Trophoblast cell (in vitro differentiated cells and primary cell): ENCODE measurements around the gene PJA2.

ENCODE experiments used
- DNase-seq, 2 donors: peaks; one replicate each; pipeline ENCODE4 v3.0.0-alpha.2; 2016
- H2AFZ ChIP-seq: 2 replicates; pipeline ENCODE4 v1.6.1; 2013; ENCODE audit warnings: low read length, moderate library complexity, mild to moderate bottlenecking; ENCODE audit not compliant: insufficient read depth, poor library complexity
- H2AK5ac ChIP-seq: 2 replicates; pipeline ENCODE4 v1.6.1; 2013; ENCODE audit warnings: mild to moderate bottlenecking, low read length
- H2BK120ac ChIP-seq: 2 replicates; pipeline ENCODE4 v1.6.1; 2013; ENCODE audit warnings: low read length, mild to moderate bottlenecking, moderate library complexity; ENCODE audit not compliant: insufficient read depth, poor library complexity
- H2BK12ac ChIP-seq: 2 replicates; pipeline ENCODE4 v1.6.1; 2013; ENCODE audit warnings: mild to moderate bottlenecking, low read length, moderate library complexity
- H2BK5ac ChIP-seq: 2 replicates; pipeline ENCODE4 v1.6.1; 2013; ENCODE audit warnings: low read length, low read depth, moderate library complexity, mild to moderate bottlenecking; ENCODE audit not compliant: poor library complexity
- H3K14ac ChIP-seq: 2 replicates; pipeline ENCODE4 v1.6.1; 2013; ENCODE audit warnings: mild to moderate bottlenecking, low read length
- H3K18ac ChIP-seq: 2 replicates; pipeline ENCODE4 v1.6.1; 2013; ENCODE audit warnings: mild to moderate bottlenecking, low read length
- H3K23ac ChIP-seq: 2 replicates; pipeline ENCODE4 v1.6.1; 2013; ENCODE audit warnings: low read length
- H3K27ac ChIP-seq: 2 replicates; pipeline ENCODE4 v1.5.1; 2013; ENCODE audit warnings: low read depth, mild to moderate bottlenecking, inconsistent platforms, low read length, moderate library complexity
- H3K27me3 ChIP-seq: 2 replicates; pipeline ENCODE4 v1.6.1; 2013; ENCODE audit warnings: inconsistent platforms, mild to moderate bottlenecking, low read length, moderate library complexity; ENCODE audit not compliant: insufficient read depth
- H3K36me3 ChIP-seq, 2 experiments: 1 replicate in 1 of 2; 2 replicates in 1 of 2; pipeline ENCODE4 v1.6.1; 2013; ENCODE audit warnings: low read length in 2 of 2, mild to moderate bottlenecking in 2 of 2, moderate library complexity in 1 of 2; ENCODE audit not compliant: insufficient read depth in 2 of 2, control insufficient read depth in 1 of 2
- H3K4ac ChIP-seq: 2 replicates; pipeline ENCODE4 v1.6.1; 2013; ENCODE audit warnings: low read depth, mild to moderate bottlenecking, low read length, moderate library complexity
- H3K4me1 ChIP-seq, 2 experiments: 1 replicate in 1 of 2; 2 replicates in 1 of 2; pipeline ENCODE4 v1.6.1; 2013; ENCODE audit warnings: low read length in 2 of 2, mild to moderate bottlenecking in 2 of 2, moderate library complexity in 1 of 2; ENCODE audit not compliant: insufficient read depth in 2 of 2, control insufficient read depth in 1 of 2
- H3K4me2 ChIP-seq: 2 replicates; pipeline ENCODE4 v1.6.1; 2013; ENCODE audit warnings: inconsistent platforms, mild to moderate bottlenecking, low read length, moderate library complexity
- H3K4me3 ChIP-seq: 2 replicates; pipeline ENCODE4 v1.5.1; 2013; ENCODE audit warnings: mild to moderate bottlenecking, low read depth, low read length, inconsistent platforms
- H3K79me1 ChIP-seq: one replicate; pipeline ENCODE4 v1.6.1; 2013; ENCODE audit warnings: low read length
- H3K79me2 ChIP-seq: 2 replicates; pipeline ENCODE4 v1.6.1; 2013; ENCODE audit warnings: low read length, mild to moderate bottlenecking; ENCODE audit not compliant: control insufficient read depth, insufficient read depth, poor library complexity
- H3K9ac ChIP-seq: 2 replicates; pipeline ENCODE4 v1.6.1; 2013; ENCODE audit warnings: mild to moderate bottlenecking, low read length
- H3K9me3 ChIP-seq: 2 replicates; pipeline ENCODE4 v1.6.1; 2013; ENCODE audit warnings: low read depth, mild to moderate bottlenecking, control low read depth, inconsistent platforms, low read length; ENCODE audit not compliant: insufficient read depth
- H4K12ac ChIP-seq: 2 replicates; pipeline ENCODE4 v1.6.1; 2013; ENCODE audit warnings: low read depth, mild to moderate bottlenecking, low read length, moderate library complexity
- H4K8ac ChIP-seq: 2 replicates; pipeline ENCODE4 v1.6.1; 2013; ENCODE audit warnings: low read depth, mild to moderate bottlenecking, low read length, moderate library complexity
- H4K91ac ChIP-seq: one replicate; pipeline ENCODE4 v1.6.1; 2013; ENCODE audit warnings: low read depth, mild to moderate bottlenecking, low read length, moderate library complexity
- WGBS: extraction: QIAGEN DNeasy Blood & Tissue Kit; methylation state at CpG from one replicate; pipeline ENCODE4 v1.1.7; 2013; ENCODE audit warnings: missing lambda C conversion rate; ENCODE audit not compliant: insufficient read length, insufficient coverage; ENCODE audit errors: extremely low coverage; 5-methylcytosine and 5-hydroxymethylcytosine counted together

Gene PJA2

DNA sequence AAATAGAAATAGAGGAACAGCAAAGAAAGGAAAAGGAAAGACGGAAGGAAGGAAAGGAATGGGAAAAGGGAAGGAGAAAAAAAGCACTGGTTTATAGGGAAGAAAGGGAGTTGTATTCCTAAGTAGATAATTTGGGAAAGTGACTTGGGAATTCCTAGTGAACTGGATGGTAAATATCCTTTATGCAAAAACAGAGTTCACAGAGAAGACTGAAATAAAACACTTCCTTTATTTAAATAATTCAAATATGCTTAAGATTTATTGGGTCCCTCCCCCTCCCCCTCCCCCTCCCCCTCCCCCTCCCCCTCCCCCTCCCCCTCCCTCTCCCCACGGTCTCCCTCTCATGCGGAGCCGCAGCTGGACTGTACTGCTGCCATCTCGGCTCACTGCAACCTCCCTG lies 69.4 kb downstream of the PJA2 start:
- Histone ChIP-seq H3K9ac (no peak overlapping the region), H3K79me2 (no peaks in the 10 kb centered on the region), H3K9me3 (no peaks in the 10 kb centered on the region), H3K79me1 (no peaks in the 10 kb centered on the region), H2AFZ (no peak overlapping the region), H3K4me1 (no peaks in the 10 kb centered on the region), H2BK120ac (no peak overlapping the region), H2BK5ac (no peak overlapping the region), H3K18ac (no peak overlapping the region), H2BK12ac (no peak overlapping the region), H3K4ac (no peak overlapping the region), H3K27ac (no peak overlapping the region), H3K27me3 (no peaks in the 10 kb centered on the region), H3K23ac (no peak overlapping the region), H3K4me2 (no peak overlapping the region), H2AK5ac (no peak overlapping the region), H4K12ac (no peak overlapping the region), H3K4me3 (no peak overlapping the region), H4K91ac (no peak overlapping the region), H3K14ac (no peak overlapping the region), H4K8ac (no peak overlapping the region), H3K36me3 (peaks cover 3 to 5% of the 10 kb centered on the region in 2 experiments)
- no peak for DNase-seq
- no CpG with 5 or more reads among the region's 5 CpGs for WGBS

GRCh38 chr5:109335114-109335513 lies 74.7 kb downstream of the PJA2 start:
- Histone ChIP-seq H3K4me2 (no peak overlapping the region), H2BK12ac (no peak overlapping the region), H3K27me3 (no peaks in the 10 kb centered on the region), H4K8ac (no peak overlapping the region), H3K18ac (no peak overlapping the region), H3K9ac (no peak overlapping the region), H3K4me1 (no peaks in the 10 kb centered on the region), H3K79me1 (no peaks in the 10 kb centered on the region), H3K23ac (no peak overlapping the region), H2BK120ac (no peak overlapping the region), H3K27ac (no peak overlapping the region), H3K79me2 (no peaks in the 10 kb centered on the region), H2AK5ac (no peak overlapping the region), H2BK5ac (no peak overlapping the region), H3K4me3 (no peak overlapping the region), H3K4ac (no peak overlapping the region), H4K91ac (no peak overlapping the region), H4K12ac (no peak overlapping the region), H3K36me3 (peaks cover 0 to 7% of the 10 kb centered on the region in 2 experiments), H3K14ac (no peak overlapping the region), H3K9me3 (no peaks in the 10 kb centered on the region), H2AFZ (no peak overlapping the region)
- no peak for DNase-seq

GRCh38 chr5:109334056-109334455 lies 75.7 kb downstream of the PJA2 start:
- no peak for DNase-seq
- H2BK12ac ChIP-seq, result no peak overlapping the region
- H3K9ac ChIP-seq, result no peak overlapping the region
- no peak overlapping the region for H2BK120ac ChIP-seq
- H3K14ac ChIP-seq, result no peak overlapping the region
- H2BK5ac ChIP-seq, result no peak overlapping the region
- no peak overlapping the region for H3K23ac ChIP-seq
- H3K9me3 ChIP-seq, result no peaks in the 10 kb centered on the region
- H3K4me2 ChIP-seq, result no peak overlapping the region
- H4K8ac ChIP-seq, result no peak overlapping the region
- no peak overlapping the region for H4K12ac ChIP-seq
- peaks cover 0 to 7% of the 10 kb centered on the region in 2 experiments for H3K36me3 ChIP-seq
- no CpG with 5 or more reads among the region's 1 CpG for WGBS
- H3K79me1 ChIP-seq, result no peaks in the 10 kb centered on the region
- no peaks in the 10 kb centered on the region for H3K4me1 ChIP-seq
- no peaks in the 10 kb centered on the region for H3K27me3 ChIP-seq
- no peak overlapping the region for H3K18ac ChIP-seq
- no peak overlapping the region for H4K91ac ChIP-seq
- no peaks in the 10 kb centered on the region for H3K79me2 ChIP-seq
- no peak overlapping the region for H3K4ac ChIP-seq
- no peak overlapping the region for H2AK5ac ChIP-seq
- H3K27ac ChIP-seq, result no peak overlapping the region
- no peak overlapping the region for H3K4me3 ChIP-seq
- no peak overlapping the region for H2AFZ ChIP-seq

DNA sequence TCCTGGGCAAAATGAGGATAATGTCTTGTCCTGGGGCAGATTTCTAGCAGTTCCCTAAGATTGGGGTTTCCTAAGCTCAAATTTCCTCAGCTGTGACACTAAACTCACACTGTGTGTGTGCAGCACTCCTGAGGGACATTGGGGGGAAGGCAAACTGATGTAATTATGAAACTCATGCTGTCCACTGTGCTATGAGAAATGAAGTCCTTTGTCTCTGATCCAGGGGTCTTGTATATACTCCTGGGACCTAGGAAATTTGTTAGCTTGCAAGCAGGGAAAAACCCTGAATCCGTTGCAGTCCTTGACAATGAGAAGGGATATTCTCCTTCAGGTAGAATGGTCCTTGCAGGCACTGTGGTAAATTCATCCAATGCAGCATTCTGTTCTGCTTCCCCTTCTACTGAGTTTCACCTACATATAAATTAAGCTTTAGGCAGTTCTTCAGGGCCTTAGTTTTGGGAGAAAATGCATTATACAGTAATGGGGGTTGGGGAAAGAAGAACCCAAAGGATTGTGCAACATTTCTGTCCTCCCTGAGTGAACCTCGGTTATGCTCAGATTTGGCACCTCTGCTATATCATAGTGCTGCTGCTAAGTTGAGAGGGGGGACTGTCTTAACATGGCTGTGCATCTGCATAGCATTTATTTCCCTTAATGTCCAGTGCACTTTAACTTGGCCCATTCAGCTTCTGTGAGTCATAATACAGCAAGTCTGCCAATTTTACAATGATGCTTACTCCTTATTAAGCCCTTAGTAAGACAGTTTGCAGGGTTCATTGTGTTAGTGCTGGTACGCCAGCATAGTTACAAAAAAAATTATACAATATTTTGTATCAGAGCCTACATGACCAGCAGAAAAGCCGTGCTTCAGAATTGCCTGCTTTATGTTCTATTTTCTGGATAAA lies 80.2 kb downstream of the PJA2 start:
- H3K36me3 ChIP-seq, result peaks cover 0 to 5% of the 10 kb centered on the region in 2 experiments
- no peak overlapping the region for H3K27ac ChIP-seq
- no peak overlapping the region for H3K23ac ChIP-seq
- WGBS, result no CpG with 5 or more reads among the region's 4 CpGs
- H2AFZ ChIP-seq, result no peak overlapping the region
- no peak overlapping the region for H2BK12ac ChIP-seq
- no peak overlapping the region for H4K91ac ChIP-seq
- H4K12ac ChIP-seq, result no peak overlapping the region
- H3K4me2 ChIP-seq, result no peak overlapping the region
- no peak overlapping the region for H3K9ac ChIP-seq
- no peaks in the 10 kb centered on the region for H3K27me3 ChIP-seq
- no peak overlapping the region for H4K8ac ChIP-seq
- H3K4me1 ChIP-seq, result no peaks in the 10 kb centered on the region
- H3K79me2 ChIP-seq, result no peaks in the 10 kb centered on the region
- H3K4me3 ChIP-seq, result no peak overlapping the region
- no peak overlapping the region for H2AK5ac ChIP-seq
- no peaks in the 10 kb centered on the region for H3K9me3 ChIP-seq
- no peak overlapping the region for H2BK5ac ChIP-seq
- no peaks in the 10 kb centered on the region for H3K79me1 ChIP-seq
- H3K18ac ChIP-seq, result no peak overlapping the region
- DNase-seq, result no peak
- no peak overlapping the region for H2BK120ac ChIP-seq
- H3K4ac ChIP-seq, result no peak overlapping the region
- H3K14ac ChIP-seq, result no peak overlapping the region
